ENCODE results near the gene LRRTM2. TPM values are rescaled to one million over a fixed set of nuclear protein-coding genes. Genes with fewer than 3 reads are reported as not detected.
A peak's percentile ranks its signal among the peaks of the same experiment; 100 is the strongest.

Gene LRRTM2
- total and polyA plus RNA-seq, 2 of the 4 experiments (the other 2 are of a cell fraction), result 0.53 to 2.0 TPM

DNA sequence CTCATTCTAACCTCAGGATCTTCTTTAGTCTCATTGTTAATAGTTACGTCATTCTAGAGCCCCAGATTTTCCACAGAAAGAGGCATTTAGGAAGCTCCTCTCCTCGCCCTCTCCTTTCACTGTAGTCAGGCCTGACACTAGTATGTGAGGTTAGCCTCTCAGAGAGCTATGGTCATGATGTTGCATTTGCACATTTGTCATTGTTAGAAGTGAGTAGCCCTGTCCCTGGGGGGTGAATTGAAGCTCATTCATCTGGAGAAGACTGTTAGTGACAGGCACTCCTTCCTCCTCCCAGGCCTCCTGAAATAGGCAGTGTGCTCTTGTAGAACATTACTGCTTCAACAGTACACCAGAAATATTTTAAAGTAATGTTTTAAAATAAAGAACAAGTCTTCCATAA lies 26.6 kb upstream of the LRRTM2 start:
- no peaks in the 10 kb centered on the region for H3K27me3 ChIP-seq (ENCODE audit: control insufficient read depth, insufficient read depth, low read length)
- H3K4me1 ChIP-seq (ENCODE audit: control insufficient read depth, insufficient read depth, low read length), result peaks cover 21% of the 10 kb centered on the region
- BruUV-seq (replicated peaks), result no TSS peak
- peaks cover 22% of the 10 kb centered on the region for H3K36me3 ChIP-seq (ENCODE audit: control insufficient read depth, insufficient read depth, low read length)
- no peak overlapping the region; the same call in 1 of the 2 replicates for H3K14ac ChIP-seq (replicated peaks; ENCODE audit: low read depth, low read length)
- H3K27ac ChIP-seq (ENCODE audit: insufficient read depth, low read length), result no peak overlapping the region
- H2BK20ac ChIP-seq (ENCODE audit: low read depth, low read length), result peak overlapping the region; percentile 3; the same call in 1 of the 2 replicates
- 0 out of 2 replicates have a peak overlapping the region, but pooled peaks have one; percentile 1 for H3K4ac ChIP-seq (ENCODE audit: low read depth, low read length)
- H3K9ac ChIP-seq (ENCODE audit: low read depth, low read length), result no peak overlapping the region
- POLR2A ChIA-PET (ENCODE audit: unreplicated experiment), result no interaction called here
- H2BK5ac ChIP-seq (ENCODE audit: low read depth, low read length, poor library complexity, severe bottlenecking), result no peak overlapping the region
- dilution Hi-C loops (cut with HindIII; ENCODE audit: low sequenced_read_pairs, unreplicated experiment), result no loop called here
- H3K4me3 ChIP-seq (ENCODE audit: insufficient read depth, low read depth, low read length), result no peak overlapping the region
- 0 out of 4 replicates have a peak overlapping the region, but pooled peaks of 1 of the 2 experiments have one; percentile 2 for H4K8ac ChIP-seq (ENCODE audit: low read depth in 2 of 2, low read length in 2 of 2)
- ATAC-seq (ENCODE audit: low read depth) (no peak), DNase-seq (no peak)
- H2AFZ ChIP-seq (replicated peaks; ENCODE audit: low read length, poor library complexity), result no peak overlapping the region
- no peak overlapping the region for H2AK9ac ChIP-seq (replicated peaks; ENCODE audit: low read depth, low read length, poor library complexity)
- no peak overlapping the region; the same call in 1 of the 2 replicates for H3K18ac ChIP-seq (ENCODE audit: low read depth, low read length)
- H3K9me3 ChIP-seq (ENCODE audit: control insufficient read depth, insufficient read depth, low read length), result no peaks in the 10 kb centered on the region; the same call in 1 of the 2 replicates
- no CpG with 5 or more reads among the region's 2 CpGs for WGBS, 2 experiments (ENCODE audit: extremely low coverage in 2 of 2, insufficient read length in 1 of 2)
- H4K20me1 ChIP-seq (ENCODE audit: insufficient read depth, low read length), result peaks cover 11% of the 10 kb centered on the region; the same call in 1 of the 2 replicates
- H3K23ac ChIP-seq (ENCODE audit: low read depth, low read length), result peak overlapping the region; percentile 19; the same call in 1 of the 2 replicates
- H2BK120ac ChIP-seq (ENCODE audit: low read depth, low read length), result no peak overlapping the region; the same call in 1 of the 2 replicates
- no peak overlapping the region for H2AK5ac ChIP-seq (ENCODE audit: low read depth, low read length)
- H3K9me1 ChIP-seq (ENCODE audit: insufficient read depth, low read length), result peaks cover 20% of the 10 kb centered on the region
- CTCF ChIA-PET, result no interaction called here
- H4K91ac ChIP-seq (ENCODE audit: insufficient read depth, low read depth, low read length), result no peak overlapping the region
- peaks cover 23 to 72% of the 10 kb centered on the region in 2 experiments for H3K79me1 ChIP-seq (ENCODE audit: low read depth in 1 of 2, low read length in 2 of 2)
- in situ Hi-C loops (cut with MboI; ENCODE audit: low sequenced_read_pairs), result no loop called here
- no peak overlapping the region for H4K5ac ChIP-seq (ENCODE audit: low read depth, low read length)
- intact Hi-C loops (cut with micrococcal nuclease), result no loop called here
- no peak overlapping the region for H3K56ac ChIP-seq (ENCODE audit: extremely low read depth, insufficient read depth, low read length)
- no peak for TF ChIP-seq NFE2L2 (IDR thresholded peaks at IDR 0.05; ENCODE audit: low read depth, low read length)
- no peak for TF ChIP-seq ELK1 (IDR thresholded peaks at IDR 0.05; ENCODE audit: borderline replicate concordance, low read depth, low read length)
- no peak for TF ChIP-seq POLR2A (IDR thresholded peaks at IDR 0.05; ENCODE audit: low read depth, low read length)
- TF ChIP-seq MAFK (IDR thresholded peaks at IDR 0.05; ENCODE audit: low read depth, low read length), result no peak
- no peak for TF ChIP-seq SMC3 (IDR thresholded peaks at IDR 0.05; ENCODE audit: low read depth, low read length)
- TF ChIP-seq RCOR1 (IDR thresholded peaks at IDR 0.05; ENCODE audit: insufficient replicate concordance, low read length), result no peak
- TF ChIP-seq MXI1 (IDR thresholded peaks at IDR 0.05; ENCODE audit: borderline replicate concordance, low read depth, low read length), result no peak
- TF ChIP-seq BHLHE40 (IDR thresholded peaks at IDR 0.05; ENCODE audit: low read depth, low read length), result no peak
- no peak for TF ChIP-seq CEBPB (IDR thresholded peaks at IDR 0.05; ENCODE audit: low read depth, low read length)
- TF ChIP-seq USF2 (IDR thresholded peaks at IDR 0.05; ENCODE audit: low read depth, low read length), result no peak
- no peak overlapping the region for H2BK15ac ChIP-seq (ENCODE audit: low read depth, low read length)
- H3K4me2 ChIP-seq (ENCODE audit: low read depth, low read length), result no peak overlapping the region
